BE2C (cell line): ENCODE data around the gene DCDC1.
"Not testable (repeated sequence)": the region's sequence is repeated elsewhere in the genome, so short reads cannot be mapped to it uniquely, and the experiment has no call there.

Experiments used
- DNase-seq: peaks from one replicate; pipeline ENCODE4 v3.0.0-alpha.2; 2020
- H3K27me3 ChIP-seq: fragments of 250-450 bp; sonication (Bioruptor Pico); 2 replicates; pipeline ENCODE4 v1.5.1; 2020; ENCODE audit warnings: mild to moderate bottlenecking
- H3K36me3 ChIP-seq: fragments of 250-450 bp; sonication (Bioruptor Pico); 2 replicates; pipeline ENCODE4 v1.5.1; 2020; ENCODE audit warnings: mild to moderate bottlenecking
- H3K4me1 ChIP-seq: fragments of 250-450 bp; sonication (Bioruptor Pico); 2 replicates; pipeline ENCODE4 v1.5.1; 2020
- H3K4me3 ChIP-seq: 2 replicates; pipeline ENCODE4 v1.5.1; 2011; ENCODE audit warnings: low read depth, low read length
- H3K9me3 ChIP-seq: fragments of 250-450 bp; sonication (Bioruptor Pico); 2 replicates; pipeline ENCODE4 v1.5.1; 2020
- CTCF ChIP-seq: IDR thresholded peaks from 2 replicates; pipeline ENCODE4 v1.5.1; 2012; ENCODE audit warnings: mild to moderate bottlenecking, low read depth, low read length

DCDC1 gene

GRCh38 chr11:31323145-31323544, 46.4 kb downstream of the DCDC1 start:
- Histone ChIP-seq H3K36me3 (no peaks in the 10 kb centered on the region), H3K4me3 (no peak overlapping the region), H3K9me3 (no peaks in the 10 kb centered on the region), H3K27me3 (no peaks in the 10 kb centered on the region), H3K4me1 (no peaks in the 10 kb centered on the region)
- no peak for DNase-seq
- no peak for TF ChIP-seq CTCF

GRCh38 chr11:31321494-31321893, 48.0 kb downstream of the DCDC1 start:
- H3K36me3 ChIP-seq, DNase-seq, H3K4me3 ChIP-seq, H3K4me1 ChIP-seq, H3K27me3 ChIP-seq, H3K9me3 ChIP-seq: not testable (repeated sequence)

GRCh38 chr11:31303644-31304180, 65.8 kb downstream of the DCDC1 start:
- Histone ChIP-seq H3K36me3 (no peaks in the 10 kb centered on the region), H3K4me1 (no peaks in the 10 kb centered on the region), H3K9me3 (no peaks in the 10 kb centered on the region), H3K27me3 (no peaks in the 10 kb centered on the region), H3K4me3 (no peak overlapping the region)
- no peak for DNase-seq
- no peak for TF ChIP-seq CTCF

- Histone ChIP-seq H3K4me1 (no peaks in the 10 kb centered on the region), H3K9me3 (no peaks in the 10 kb centered on the region), H3K4me3 (no peak overlapping the region), H3K27me3 (no peaks in the 10 kb centered on the region), H3K36me3 (no peaks in the 10 kb centered on the region)
- DNase-seq = no peak
- TF ChIP-seq CTCF = no peak
Observed at GRCh38 chr11:31301549-31302510, 67.7 kb downstream of the DCDC1 start.

GRCh38 chr11:31295308-31295707, 74.2 kb downstream of the DCDC1 start:
- no peak for DNase-seq
- H3K4me1 ChIP-seq = no peaks in the 10 kb centered on the region
- H3K4me3 ChIP-seq = no peak overlapping the region
- no peaks in the 10 kb centered on the region for H3K9me3 ChIP-seq
- H3K27me3 ChIP-seq = no peaks in the 10 kb centered on the region
- no peaks in the 10 kb centered on the region for H3K36me3 ChIP-seq
- no peak for TF ChIP-seq CTCF

GRCh38 chr11:31273527-31273926, 96.0 kb downstream of the DCDC1 start:
- DNase-seq, H3K27me3 ChIP-seq, H3K36me3 ChIP-seq, H3K4me3 ChIP-seq, H3K9me3 ChIP-seq, H3K4me1 ChIP-seq: not testable (repeated sequence)

GRCh38 chr11:31267720-31268119, 101.8 kb downstream of the DCDC1 start:
- no peak for DNase-seq
- Histone ChIP-seq H3K9me3 (no peaks in the 10 kb centered on the region), H3K4me3 (no peak overlapping the region), H3K36me3 (no peaks in the 10 kb centered on the region), H3K4me1 (no peaks in the 10 kb centered on the region), H3K27me3 (no peaks in the 10 kb centered on the region)
- no peak for TF ChIP-seq CTCF
